PC-9 (cell line): ENCODE data around the gene TSPAN18.

Source experiments
- CTCF ChIP-seq: fragments of 200-600 bp; sonication (generic); conservative IDR thresholded peaks from 2 replicates; pipeline ENCODE4 v1.6.1; 2017; ENCODE audit warnings: mixed run types, antibody characterized with exemption, mild to moderate bottlenecking, moderate library complexity
- EZH2 ChIP-seq: fragments of 200-600 bp; sonication (generic); IDR thresholded peaks from 2 replicates; pipeline ENCODE4 v1.8.0; 2017; ENCODE audit warnings: antibody characterized with exemption, low read depth

GRCh38 chr11:44782478-44782877 lies 55.7 kb downstream of the TSPAN18 start:
- TF ChIP-seq CTCF (no peak), EZH2 (no peak)
